Measurements from ENCODE around the gene KIFBP. TPM values are rescaled to one million over a fixed set of nuclear protein-coding genes. Genes with fewer than 3 reads are reported as not detected.

The KIFBP gene
- total RNA-seq, 6 experiments from 2014 or later, result 6.6 to 11.8 (median 9.0) TPM

DNA sequence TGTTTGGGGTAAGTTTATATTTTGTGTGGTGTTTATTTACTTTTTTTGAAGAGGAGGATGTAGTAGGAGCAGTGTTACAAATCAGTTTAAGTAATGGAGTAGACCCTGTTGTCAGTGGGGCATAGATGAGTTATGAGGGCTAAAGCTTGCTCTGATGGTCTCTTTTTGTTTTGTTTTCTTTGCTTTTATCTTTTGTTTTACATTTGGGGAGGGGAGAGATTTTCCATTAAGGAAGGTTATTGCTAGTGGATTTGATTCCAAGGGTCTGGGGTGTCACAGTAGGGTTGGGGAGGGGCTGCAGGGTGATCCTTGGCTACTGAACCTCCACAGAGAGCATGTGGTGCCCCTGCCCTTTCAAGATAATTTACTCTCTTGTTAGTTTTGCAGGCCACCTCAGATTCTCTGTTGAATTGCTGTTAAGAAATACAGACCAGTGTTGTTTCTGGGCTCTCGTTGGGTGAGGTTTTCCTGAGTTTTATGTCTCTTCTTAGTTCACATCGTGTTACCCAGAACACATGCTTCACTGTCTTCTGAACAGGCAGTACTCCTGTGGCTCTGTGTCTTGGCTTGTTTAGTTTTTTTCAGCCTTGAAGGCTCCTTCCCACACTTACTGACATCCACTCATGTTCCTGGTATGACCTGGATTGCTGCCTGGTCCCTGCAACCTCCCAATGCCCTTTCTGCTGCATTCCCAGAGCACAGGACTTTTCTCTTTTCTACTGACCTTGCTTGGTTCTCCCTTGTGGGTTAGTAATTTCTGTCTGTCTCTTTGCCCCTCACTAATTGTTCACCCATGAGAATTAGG, 4.2 kb downstream of the KIFBP start:
- intact Hi-C loops (cut with DNase I), result no loop called here
- no peaks in the 10 kb centered on the region for H3K27me3 ChIP-seq
- 75% methylated on average over 2 of the region's 2 CpGs for WGBS (ENCODE audit: insufficient coverage, low coverage, low lambda C conversion rate, missing lambda C conversion rate)
- H3K4me3 ChIP-seq, result no peak overlapping the region
- no peaks in the 10 kb centered on the region for H3K36me3 ChIP-seq
- H3K27ac ChIP-seq, result no peak overlapping the region
- H3K9me3 ChIP-seq, result no peaks in the 10 kb centered on the region
- peaks cover 0 to 13% (median 4%) of the 10 kb centered on the region in 4 donors for H3K4me1 ChIP-seq
- no peak for DNase-seq
- no peak for ATAC-seq
- no peak for TF ChIP-seq POLR2A (IDR thresholded peaks at IDR 0.05)
- no peak for TF ChIP-seq CTCF (IDR thresholded peaks at IDR 0.05)

DNA sequence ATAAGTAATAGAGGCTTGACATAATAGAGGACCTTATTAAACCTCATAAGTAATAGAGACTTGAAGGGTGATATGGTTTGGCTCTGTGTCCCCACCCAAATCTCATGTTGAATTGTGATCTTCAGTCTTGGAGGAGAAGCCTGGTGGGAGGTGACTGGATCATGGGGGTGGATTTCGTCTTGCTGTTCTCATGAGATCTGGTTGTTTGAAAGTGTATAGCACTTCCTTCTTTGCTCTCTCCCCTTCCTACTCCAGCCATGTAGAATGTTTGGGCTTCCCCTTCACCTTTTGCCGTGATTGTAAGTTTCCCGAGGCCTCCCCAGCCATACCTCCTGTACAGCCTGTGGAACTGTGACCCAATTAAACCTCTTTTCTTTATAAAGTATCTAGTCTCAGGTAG, 8.6 kb downstream of the KIFBP start:
- 75% methylated on average over 3 of the region's 3 CpGs for WGBS (ENCODE audit: insufficient coverage, low coverage, low lambda C conversion rate, missing lambda C conversion rate)

DNA sequence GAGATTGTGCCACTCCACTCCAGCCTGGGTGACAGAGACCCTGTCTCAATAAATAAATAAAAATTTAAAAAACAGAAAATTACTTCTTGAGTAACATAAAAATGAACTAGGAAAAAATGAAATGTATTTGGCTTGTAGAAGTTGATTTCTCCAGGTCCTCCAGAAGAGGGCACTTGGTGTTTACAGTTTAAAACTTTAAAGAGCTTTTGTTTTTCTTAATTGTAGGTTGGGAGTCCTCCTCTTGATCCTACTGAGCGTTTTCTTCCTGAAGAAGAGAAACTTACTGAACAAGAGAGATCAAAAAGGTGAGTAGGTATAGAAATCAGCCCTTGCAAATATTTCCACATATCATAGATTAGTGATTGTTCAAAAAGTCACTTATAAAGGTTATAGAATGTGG, 16.2 kb downstream of the KIFBP start:
- intact Hi-C loops (cut with DNase I), result loop anchor here in 1 of 2 donors (10.0 kb wide), 1 partner anchor 90 kb away; no protein-coding TSS in a partner anchor
- Histone ChIP-seq H3K9me3 (no peaks in the 10 kb centered on the region), H3K27me3 (no peaks in the 10 kb centered on the region), H3K4me1 (no peaks in the 10 kb centered on the region), H3K36me3 (peaks cover 0 to 23% (median 4%) of the 10 kb centered on the region in 4 donors), H3K27ac (no peak overlapping the region), H3K4me3 (no peak overlapping the region)
- TF ChIP-seq POLR2A (IDR thresholded peaks at IDR 0.05) (no peak), CTCF (IDR thresholded peaks at IDR 0.05) (peak; percentile 42 to 53 (median 48))
- ATAC-seq (peak in 3 of 4 donors; percentile 52 to 65 (median 62)), DNase-seq (no peak)
- WGBS (ENCODE audit: insufficient coverage, low coverage, low lambda C conversion rate, missing lambda C conversion rate), result 26% methylated on average over 1 of the region's 1 CpG

More for the DNA sequence above, 8.6 kb downstream of the KIFBP start:
- H3K27ac ChIP-seq, result no peak overlapping the region
- peak in 1 of 4 donors; percentile 29 for ATAC-seq
- H3K4me3 ChIP-seq, result no peak overlapping the region
- no peaks in the 10 kb centered on the region for H3K27me3 ChIP-seq
- no peak for TF ChIP-seq POLR2A (IDR thresholded peaks at IDR 0.05)
- no peak for TF ChIP-seq CTCF (IDR thresholded peaks at IDR 0.05)
- peaks cover 0 to 14% (median 0%) of the 10 kb centered on the region in 4 donors for H3K36me3 ChIP-seq
- intact Hi-C loops (cut with DNase I), result no loop called here
- no peaks in the 10 kb centered on the region for H3K4me1 ChIP-seq
- H3K9me3 ChIP-seq, result no peaks in the 10 kb centered on the region
- no peak for DNase-seq

DNA sequence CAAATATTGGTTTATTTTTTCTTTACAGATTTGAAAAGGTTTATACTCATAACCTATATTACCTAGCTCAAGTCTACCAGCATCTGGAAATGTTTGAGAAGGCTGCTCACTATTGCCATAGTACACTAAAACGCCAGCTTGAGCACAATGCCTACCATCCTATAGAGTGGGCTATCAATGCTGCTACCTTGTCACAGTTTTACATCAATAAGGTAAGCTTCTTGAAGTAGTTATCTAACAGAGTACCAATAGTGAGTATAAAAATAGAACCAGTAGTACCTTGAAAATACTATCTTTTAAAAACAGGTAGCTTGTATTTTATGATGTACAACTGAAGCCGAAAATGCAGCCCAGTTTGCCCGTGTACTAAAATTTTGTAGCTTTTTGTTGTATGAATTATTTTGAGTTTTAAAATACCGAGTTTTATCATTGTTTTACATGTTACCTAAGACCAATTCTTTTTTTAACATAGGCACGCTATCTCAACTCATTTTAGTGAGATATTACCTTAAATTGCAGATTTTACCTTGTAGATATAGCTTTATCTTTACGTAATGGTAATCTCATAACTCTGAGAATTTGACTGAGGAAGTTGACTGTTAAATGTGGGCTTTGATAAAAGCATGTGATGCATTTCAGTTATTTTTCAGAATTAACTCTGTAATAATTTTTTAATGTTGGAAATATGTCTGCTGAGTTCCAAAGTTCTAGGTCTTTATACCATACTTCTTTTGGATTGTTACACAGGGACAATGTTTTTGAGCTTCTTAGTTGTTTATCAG, 17.3 kb downstream of the KIFBP start:
- TF ChIP-seq POLR2A (IDR thresholded peaks at IDR 0.05) (no peak), CTCF (IDR thresholded peaks at IDR 0.05) (no peak)
- H3K9me3 ChIP-seq, result no peaks in the 10 kb centered on the region
- H3K27me3 ChIP-seq, result no peaks in the 10 kb centered on the region
- 87% methylated on average over 6 of the region's 6 CpGs for WGBS (ENCODE audit: insufficient coverage, low coverage, low lambda C conversion rate, missing lambda C conversion rate)
- intact Hi-C loops (cut with DNase I), result loop anchor here in 1 of 2 donors (10.0 kb wide), 1 partner anchor 89 kb away; no protein-coding TSS in a partner anchor
- peaks cover 0 to 17% (median 4%) of the 10 kb centered on the region in 4 donors for H3K36me3 ChIP-seq
- ATAC-seq, result no peak
- H3K27ac ChIP-seq, result no peak overlapping the region
- no peak for DNase-seq
- H3K4me1 ChIP-seq, result no peaks in the 10 kb centered on the region
- H3K4me3 ChIP-seq, result no peak overlapping the region

Measured in right lobe of liver (tissue), 6 donors.